HG03060 (cell line): ENCODE data around the gene LIX1L.

Source experiments
- ATAC-seq: cut with Tn5 transposase; IDR thresholded peaks from one replicate; pipeline ENCODE4 v1.9.1; 2021; ENCODE audit warnings: low read depth, moderate number of reproducible peaks; ENCODE audit not compliant: unreplicated experiment

Gene LIX1L

DNA sequence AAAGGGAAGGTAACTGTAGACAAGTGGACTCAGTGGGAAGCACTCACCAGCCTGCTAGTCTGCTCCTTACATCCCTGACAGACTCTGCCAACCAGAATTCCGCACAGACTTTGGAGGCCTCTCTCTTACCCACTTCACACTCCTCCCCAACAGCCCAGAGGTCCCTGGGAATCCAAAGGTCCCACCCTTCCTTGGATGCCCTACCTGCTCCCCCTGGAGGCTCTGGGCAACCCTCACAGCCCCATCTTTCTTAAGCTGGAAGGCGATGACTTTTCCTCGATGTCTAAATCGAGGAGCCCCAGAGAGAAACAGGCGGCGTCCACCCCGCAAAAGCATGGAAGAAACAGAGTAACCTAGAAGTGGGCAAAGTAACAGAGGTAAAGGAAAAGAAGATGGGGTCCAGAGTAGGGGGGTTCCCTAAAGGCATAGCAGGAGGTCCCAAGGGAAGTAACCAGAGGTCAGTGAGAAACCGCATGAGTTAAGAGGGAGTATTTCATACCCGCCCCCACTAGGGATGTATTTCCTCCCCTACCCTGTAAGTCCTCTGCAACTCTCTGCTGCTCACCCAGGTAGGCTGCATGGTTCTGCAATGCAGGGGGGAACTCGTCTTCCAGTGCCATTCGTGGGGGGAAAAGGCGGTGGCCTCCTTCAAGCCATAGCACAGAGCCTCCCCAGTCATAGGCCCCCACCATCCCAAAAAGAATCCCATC lies 56.4 kb downstream of the LIX1L start:
- no peak for ATAC-seq

DNA sequence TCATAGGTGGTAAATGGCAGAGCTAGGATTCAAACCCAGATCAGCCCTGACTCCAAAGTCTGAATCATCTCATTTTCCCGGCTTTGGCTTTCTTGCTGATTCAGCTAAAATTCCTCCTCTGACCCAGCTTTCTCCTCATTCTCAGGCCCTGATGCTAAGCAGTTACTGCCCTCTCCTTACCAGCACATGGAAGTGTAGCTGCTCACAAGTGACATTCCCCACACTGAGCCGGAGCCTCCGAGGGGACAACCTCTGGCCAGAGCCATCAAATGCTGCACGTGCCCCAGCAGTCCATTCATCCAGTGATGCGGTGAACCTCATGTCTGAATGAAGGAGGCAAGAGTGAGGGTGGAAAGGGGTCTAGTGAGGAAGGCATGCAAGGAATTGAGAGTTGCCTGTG lies 59.1 kb downstream of the LIX1L start:
- no peak for ATAC-seq

DNA sequence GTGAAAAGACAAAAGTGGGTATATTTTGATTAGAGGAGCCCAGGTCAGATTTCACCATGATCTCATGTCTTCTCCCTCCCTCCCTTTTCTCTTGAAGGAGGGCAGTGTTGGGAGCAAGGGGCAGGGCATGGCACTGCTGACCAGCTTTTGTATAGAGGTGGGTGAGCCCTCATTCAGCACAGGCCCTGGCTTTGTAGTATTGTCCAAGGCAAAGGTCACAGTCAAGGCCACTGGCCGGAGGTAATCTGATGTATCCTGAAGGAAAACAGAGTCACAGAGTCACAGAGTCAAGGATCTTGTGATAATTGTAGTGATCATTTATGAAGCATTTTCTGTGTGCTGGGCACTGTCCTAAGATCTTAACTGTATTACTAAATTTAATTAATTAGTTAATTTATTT lies 59.8 kb downstream of the LIX1L start:
- ATAC-seq, result no peak

DNA sequence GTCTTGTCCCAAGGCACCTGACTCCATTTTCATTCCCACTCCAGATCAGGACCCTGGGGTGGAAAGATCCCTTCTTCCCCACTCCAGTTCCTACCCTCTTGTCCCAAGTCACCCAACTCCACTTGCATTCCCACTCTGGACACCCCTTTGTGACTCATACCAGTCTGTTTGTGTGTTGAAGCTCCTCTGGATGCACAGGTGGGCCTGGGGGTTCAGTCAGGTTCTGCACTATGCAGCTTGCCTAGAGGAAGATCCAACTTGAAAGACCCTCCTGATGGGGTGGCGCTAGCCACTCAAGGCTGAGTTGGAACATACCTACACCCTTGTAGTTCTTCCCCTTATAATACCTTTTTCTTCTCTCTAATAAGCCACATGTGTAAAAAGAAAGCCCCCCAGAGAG lies 62.3 kb downstream of the LIX1L start:
- ATAC-seq, result no peak

- no peak for ATAC-seq
Measured at GRCh38 chr1:145893306-145894055, 64.3 kb downstream of the LIX1L start.

- ATAC-seq, result no peak
Measured at GRCh38 chr1:145892486-145893087, 65.2 kb downstream of the LIX1L start.

DNA sequence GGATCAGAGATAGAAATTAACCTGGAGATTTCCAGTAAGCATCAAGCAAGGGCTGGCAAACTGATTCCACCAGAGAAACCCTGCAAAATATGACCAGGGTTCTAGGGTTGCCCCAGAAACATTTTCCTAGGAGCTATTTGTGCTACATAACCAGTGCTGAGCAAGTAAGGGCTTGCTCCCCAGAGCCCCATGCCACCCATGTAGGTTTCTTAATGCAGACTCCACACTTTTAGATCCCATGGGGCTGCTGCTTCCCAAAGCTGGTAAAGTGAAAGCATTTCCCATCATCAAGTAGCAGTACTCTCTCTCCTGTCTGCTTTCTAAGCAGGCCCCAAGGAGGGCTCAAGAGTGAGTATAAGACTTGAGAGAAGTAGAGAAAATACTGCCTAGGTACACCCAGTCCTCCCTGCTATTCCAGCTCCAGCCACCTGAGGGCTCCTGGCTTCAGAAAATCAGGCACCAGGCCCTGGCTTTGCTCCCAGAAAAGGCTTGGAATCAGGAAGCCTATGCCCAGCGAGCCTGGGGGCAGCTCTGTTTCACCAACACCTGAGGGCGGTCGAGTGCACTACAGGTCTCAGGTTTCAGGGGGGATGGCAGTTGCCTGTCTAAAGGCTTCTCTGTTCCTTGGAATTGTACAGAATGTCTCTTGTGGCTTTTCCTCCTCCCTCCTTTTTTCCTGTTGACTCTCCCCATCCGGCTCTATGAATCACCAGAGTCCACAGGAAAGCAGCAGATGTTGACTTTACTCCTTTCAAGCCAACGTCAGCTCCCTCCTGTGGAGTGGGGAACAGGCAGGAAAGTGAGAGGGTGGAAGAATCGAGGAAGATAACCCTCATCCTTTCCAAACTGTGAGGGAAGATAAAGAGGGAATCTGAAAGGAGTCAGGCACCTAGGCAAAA lies 66.0 kb downstream of the LIX1L start:
- no peak for ATAC-seq

- no peak for ATAC-seq
Measured at GRCh38 chr1:145891143-145891542, 66.7 kb downstream of the LIX1L start.

GRCh38 chr1:145889722-145890121 lies 68.1 kb downstream of the LIX1L start:
- ATAC-seq, result no peak

- no peak for ATAC-seq
Measured at GRCh38 chr1:145887631-145888030, 70.2 kb downstream of the LIX1L start.

DNA sequence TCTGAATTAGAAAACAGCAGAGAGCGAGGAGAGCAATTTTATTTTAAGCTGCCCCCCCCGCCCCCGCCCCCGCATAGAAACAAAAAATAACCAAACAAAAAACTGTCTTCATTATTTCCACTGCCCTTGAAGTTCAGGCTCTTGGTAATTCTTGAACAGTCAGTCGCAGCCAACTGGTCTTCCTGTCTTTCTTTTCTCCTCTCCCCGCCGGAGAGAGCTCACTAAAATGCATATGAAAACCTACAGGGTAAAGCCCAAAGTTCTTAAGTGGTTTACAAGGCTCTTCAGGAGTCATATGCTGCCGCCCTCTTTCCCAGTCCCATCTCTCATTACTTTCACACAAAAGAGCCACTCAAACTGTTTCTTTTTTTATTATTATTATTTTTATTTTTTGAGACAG lies 71.0 kb downstream of the LIX1L start:
- no peak for ATAC-seq

GRCh38 chr1:145886390-145886789 lies 71.4 kb downstream of the LIX1L start:
- no peak for ATAC-seq

GRCh38 chr1:145885738-145886287 lies 72.0 kb downstream of the LIX1L start, which contains the start of gene ANKRD35:
ANKRD35 (minus strand) TSS chr1:145885866; CDS start chr1:145885758, 108 bp downstream.
- ATAC-seq, result peak; percentile 90

DNA sequence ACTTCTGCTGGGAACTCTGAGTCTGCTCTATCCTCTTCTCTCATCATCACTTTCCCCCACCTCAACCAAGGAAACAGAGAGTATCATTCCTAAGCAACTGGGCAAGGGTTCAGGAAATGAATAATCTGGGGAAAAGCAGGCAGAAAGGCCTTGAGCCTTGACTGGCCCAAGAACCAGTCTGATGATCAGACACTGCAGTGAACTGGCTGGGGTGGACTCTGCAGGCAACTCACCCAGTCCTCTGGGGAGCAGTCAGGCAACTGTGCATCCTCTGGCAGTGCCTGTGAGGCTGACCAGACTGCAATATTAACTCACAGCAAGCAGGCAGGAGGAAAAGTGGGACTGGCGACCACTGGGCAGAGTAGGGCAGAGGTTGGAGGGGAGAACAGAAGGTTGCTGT lies 73.1 kb downstream of the LIX1L start:
- no peak for ATAC-seq
